C4-2B (cell line): ENCODE results near the gene MRPS7.

Source experiments
- CTCF ChIP-seq: fragments of 450-650 bp; conservative IDR thresholded peaks from 2 replicates; pipeline ENCODE4 v1.5.1; 2017; ENCODE audit warnings: mild to moderate bottlenecking
- ZFX ChIP-seq: fragments of 450-650 bp; IDR thresholded peaks from 2 replicates; pipeline ENCODE4 v1.6.1; 2017

DNA sequence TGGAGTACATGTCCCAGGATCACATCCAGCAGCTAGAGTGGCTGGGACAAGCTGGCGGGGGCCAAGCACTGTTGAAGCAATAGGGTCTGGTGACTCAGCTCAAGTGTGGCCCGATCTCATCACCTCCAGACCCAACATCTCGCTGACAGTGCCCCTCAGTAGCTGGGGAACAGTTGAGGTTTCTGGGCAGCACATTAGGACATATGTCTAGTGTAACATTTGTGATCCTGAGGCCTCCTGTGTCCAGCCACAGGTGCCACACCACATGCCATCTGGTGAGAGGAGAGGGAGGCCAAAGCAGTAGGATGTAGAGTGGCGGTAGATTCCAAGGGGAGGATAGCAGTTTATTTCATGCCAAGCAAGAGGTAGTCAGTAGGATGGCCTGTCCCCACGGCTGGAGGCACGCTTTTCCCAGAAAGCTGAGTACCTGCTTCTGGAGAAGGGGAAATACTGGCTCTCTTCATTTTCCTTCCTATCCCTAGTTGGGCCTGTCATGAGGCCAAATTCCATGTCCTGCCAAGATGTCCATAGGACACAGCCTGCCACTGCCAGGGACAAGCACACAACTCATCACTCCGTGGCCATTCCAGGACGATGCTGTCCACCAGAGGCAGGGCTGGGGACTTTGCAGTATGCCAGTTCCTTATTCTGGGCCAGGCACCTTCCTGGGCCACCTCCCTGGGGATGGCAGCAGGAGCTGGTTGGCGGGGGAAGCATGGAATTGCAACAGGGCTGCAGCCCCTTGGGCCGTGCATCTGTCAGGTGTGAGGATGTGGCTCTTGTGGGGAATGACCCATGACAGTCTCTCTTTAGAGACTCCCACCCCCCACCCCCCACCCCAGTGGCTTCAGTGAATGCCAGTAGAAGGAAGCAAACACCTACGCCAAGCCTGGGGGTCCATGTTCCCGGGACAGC, 24.3 kb upstream of the MRPS7 start:
- TF ChIP-seq CTCF (no peak), ZFX (no peak)
